GM21529 (cell line): Measurements from ENCODE around the gene KCNQ1.

Experiments used
- ATAC-seq: cut with Tn5 transposase; IDR thresholded peaks from one replicate; pipeline ENCODE4 v1.9.1; 2021; ENCODE audit not compliant: unreplicated experiment

The KCNQ1 gene

DNA sequence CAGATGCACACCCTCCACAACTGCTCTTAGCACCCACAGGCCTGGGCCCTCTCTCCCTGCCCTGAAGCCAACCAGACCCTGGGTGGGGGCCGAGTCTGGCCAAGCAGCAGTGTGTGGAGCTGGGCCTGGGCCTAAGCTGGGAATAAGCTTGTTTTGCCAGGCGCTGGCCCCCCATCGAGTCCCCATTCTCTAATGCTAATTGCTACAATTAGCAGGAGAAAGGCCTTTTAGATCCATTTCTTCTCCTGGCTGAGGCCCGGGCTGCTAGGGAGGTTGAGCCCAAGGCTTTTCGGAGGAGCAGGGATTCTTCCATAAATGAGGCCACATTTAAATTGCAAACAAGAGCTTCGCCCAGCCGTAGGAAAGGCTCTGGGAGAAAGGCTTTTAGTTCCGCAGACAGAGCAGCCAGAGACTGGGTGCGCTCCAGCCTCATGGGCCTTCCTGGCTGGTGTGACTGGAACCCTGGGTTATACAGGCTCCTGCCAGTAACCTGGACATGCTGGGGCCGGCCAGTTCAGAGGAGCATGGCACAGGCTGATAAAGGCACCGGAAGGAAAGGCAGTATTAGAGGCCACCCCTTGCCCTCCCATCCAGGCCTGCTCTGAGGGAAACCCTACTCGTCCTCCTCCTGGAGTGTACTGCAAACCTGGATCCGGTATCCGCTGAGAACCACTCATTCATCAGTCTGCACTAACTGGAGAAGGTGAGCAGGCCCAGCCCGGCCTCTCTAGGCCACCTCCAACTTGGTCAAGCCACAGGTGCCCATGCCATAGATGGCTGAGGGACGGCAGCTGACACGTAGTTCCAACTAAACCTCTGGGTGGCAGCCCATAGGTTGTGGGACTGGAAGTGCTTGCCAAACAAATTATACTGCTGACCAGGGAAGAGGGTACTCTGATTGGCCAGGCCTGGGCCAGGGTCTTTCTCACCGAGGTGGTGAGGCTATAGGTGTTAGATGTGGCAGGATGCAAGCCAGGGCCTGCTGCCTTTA lies 248.8 kb downstream of the KCNQ1 start:
- no peak for ATAC-seq

DNA sequence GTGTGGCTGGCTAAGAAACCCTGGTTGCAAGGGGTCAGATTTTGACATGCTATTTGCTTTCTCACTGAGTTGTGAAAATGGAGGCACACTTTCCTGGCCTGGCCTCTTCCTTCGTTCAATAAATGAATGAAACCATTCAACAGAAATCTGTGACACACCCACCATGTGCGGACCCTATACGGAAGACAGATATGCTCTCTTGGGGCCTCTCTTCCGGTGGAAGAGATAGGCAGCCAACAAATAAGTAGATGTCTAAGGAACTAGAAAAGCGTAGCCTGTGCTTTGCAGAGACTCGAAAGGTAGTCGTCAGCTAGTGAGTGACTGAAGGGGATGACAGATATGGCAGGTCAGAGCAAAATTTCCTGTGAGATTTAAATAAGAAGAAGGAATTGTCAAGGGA lies 249.7 kb downstream of the KCNQ1 start:
- ATAC-seq: no peak

DNA sequence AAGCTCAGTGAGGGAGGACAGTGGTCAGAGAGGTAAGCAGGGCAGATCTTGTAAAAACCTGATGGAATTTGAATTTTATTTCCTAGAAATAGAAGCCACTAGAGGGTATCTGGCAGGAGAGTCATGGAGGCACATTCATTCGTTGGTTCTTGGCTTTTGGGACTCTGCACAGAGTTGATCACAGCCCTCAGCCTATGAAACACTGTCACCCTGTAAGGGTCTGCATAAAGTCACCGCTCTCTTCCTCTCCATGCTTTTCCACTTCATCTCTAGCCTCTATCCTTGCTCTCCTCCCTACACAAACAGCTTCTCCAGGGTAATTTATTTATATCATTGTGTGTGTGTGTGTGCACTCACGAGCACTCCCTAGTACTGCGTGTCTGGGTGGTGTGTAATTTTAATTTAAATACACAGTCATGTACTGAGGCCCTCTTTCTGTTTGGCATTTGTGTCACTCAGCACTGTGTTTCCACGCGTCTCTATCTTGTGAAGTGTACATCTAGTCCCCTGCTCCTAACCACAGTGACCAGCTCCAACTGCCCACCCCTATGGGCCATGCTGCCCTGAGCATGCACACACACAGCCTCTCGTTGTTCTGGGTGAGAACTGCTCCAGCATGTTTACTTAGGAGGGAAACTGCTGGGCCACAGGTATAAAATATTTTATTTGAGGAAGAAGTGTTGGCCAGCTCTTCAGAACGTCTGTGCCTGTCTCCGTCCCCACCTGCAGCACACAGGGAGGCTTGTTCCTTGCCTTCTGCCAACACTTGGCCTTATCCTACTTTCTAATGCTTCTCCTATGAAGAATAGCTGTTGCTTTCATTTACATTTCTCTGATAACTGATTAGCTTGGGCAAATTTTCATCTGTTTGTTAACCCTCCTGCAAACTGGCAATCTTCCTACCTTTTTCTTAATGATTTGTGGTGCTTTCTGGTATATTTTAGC lies 250.5 kb downstream of the KCNQ1 start:
- no peak for ATAC-seq

DNA sequence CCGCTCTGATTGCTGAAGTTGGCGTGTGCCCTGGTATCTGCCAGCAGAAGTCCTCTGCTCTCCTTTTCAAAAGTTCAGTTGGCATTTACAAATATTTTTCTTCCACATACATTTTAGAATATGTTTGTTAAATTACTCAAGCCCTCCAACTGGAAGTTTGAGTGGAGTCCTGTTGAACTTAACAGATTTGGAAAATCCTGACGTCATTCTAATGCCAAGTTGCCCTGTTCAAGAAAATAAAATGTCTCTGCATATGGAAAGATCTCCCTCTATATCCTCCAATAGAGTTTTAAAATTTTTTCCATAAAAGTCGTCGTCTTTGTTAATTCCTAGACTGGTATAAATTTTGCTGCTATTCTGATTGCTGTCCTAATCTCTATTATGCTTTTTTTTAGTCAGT lies 251.6 kb downstream of the KCNQ1 start:
- no peak for ATAC-seq

DNA sequence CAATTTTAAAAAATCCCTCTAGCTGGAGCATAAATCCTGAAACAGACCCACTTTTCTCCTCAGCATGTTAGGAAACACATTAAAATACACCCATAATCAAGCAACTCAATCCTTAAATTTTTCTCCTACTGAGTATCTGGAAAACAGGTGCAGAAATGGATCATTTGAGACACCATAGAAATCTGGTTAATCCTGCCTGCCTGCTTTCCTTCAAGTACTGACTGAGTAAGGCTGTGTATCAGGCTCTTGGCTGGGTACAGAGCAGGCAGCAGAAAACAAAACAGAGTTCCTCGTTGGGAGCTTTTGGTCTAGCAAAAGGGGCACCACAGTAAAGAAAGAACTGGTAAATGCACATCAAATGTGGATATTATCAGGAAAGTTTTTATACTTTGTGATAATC lies 253.1 kb downstream of the KCNQ1 start:
- ATAC-seq: no peak

DNA sequence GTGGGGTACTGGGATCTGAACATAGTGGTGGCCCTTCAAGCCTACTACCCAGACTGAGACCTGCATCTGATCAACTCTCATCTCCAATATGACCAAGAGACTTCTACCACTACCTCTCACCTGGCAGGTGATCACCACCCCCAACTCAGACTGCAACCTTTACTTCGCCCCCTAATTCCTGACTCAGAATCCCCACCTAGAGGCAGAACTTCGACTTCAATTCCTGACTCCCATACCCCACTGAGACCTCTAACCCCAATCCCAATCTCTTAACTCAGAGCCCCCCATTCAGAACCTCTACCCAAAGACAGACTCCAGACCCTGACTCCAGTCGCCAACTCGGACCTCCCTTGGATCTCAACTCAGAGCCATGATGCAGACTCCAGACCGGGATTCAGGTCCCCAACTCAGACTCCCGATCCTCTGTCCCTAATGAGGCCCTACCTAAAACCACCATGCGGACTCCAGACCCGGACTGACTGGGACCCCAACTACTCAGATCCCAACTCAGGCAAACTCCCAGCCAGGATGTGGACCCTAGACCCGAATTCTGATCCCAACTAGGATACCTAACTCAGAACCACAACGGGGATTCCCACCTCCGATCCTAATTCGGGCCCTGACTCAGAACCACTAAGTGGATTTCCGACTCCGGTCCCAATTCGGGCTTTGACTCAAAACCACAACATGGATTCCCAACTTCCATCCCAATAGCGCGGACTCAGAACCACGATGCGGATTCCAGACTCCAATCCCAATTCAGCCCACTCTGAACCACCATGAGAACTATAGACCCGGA lies 253.8 kb downstream of the KCNQ1 start:
- ATAC-seq: no peak

DNA sequence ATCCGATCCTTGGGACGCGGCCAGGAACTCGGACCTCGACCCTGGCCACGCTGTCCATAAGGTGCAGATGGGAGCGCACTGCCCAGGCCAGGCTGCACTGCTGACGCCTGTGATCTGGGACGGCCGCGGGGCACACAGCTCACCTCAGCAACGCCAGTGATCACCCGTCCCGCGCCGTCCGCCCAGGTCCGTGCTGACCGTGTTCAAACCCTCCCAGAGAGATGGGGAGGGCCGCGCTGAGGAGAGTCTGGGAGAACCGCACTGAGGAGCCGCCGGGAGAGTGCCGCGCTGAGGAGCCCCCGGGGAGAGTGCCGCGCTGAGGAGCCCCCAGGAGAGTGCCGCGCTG lies 254.3 kb downstream of the KCNQ1 start:
- no peak for ATAC-seq

DNA sequence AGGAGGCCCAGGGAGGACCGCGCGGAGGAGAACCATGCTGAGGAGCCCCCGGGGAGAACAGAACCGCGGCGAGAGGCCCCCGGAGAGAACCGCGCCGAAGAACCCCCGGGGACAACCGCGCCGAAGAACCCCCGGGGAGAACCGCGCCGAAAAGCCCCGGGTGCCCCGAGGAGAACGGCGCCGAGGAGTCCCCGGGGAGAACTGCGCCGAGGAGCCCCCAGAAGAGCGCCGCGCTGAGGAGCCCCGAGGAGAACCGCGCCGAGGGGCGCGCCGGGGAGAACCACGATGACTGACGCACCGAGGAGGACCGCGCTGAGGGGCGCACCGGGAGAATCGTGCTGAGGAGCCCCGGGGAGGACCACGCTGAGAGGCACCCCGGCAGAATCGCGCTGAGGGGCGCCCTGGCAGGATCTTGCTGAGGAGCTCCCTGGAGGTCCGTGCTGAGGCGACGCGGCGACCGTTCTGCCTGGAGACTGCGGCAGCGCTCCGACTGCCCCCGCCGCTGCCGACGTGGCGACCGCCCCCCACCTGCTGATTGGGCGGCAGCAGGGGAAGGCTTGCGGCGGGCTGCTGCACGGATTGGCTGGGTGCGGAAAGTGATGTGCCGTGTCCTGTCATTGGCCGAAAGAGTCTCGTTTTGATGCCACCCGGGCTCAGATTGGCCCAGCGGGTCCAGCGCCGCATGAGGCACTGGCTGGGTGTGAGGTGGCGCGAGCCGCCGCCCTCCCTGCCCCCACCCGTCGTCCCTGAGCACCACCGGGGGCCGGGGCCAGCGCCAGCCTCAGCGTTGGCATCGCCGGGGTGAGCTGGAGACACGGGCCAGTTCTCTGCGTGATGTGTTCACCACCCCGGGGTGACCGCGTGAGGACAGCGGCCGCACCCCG lies 255.0 kb downstream of the KCNQ1 start, which contains the start of gene KCNQ1OT1:
Gene KCNQ1OT1, minus strand, starts transcription at position 464 of the 884 bp plus-strand sequence.
- ATAC-seq: peak; percentile 88

DNA sequence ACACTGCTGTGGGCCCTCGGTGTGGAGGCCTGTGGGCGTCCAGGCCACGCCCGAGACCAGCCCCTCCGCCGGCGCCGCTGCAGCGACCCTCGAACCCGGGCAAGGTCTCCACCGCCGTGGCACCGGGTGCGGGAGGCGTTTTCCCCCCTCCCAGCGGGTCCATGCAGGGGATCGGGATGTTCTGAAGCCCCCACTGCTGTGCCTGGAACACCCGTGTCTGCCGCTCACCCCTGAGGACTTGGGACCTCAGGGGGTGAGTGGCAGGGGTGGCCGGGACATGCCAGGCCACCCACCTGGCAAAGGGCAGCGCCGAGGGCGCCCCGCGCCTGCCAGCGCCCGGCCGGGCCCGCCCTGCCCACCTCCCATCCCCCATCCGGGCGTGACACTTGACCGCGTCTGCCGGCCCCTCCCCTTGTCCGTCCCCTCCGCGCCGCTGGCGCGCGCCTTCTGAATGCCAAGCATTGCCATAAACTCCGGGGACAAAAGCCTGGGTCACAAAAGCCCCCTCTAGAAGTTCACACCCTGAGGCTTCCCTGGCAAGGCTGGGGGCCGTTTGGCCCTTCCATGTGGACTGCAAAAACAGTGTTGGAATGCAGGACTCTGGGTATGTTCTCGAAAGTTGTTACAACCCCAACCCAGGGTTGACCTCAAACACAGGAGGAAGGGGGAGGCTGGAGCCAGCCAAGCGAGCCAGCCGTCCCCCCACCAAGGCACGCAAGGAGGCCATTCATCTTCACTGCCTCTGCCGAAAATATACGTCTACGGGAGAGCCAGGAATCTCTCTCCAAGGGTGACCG lies 255.8 kb downstream of the KCNQ1 start:
- peak; percentile 51 for ATAC-seq

DNA sequence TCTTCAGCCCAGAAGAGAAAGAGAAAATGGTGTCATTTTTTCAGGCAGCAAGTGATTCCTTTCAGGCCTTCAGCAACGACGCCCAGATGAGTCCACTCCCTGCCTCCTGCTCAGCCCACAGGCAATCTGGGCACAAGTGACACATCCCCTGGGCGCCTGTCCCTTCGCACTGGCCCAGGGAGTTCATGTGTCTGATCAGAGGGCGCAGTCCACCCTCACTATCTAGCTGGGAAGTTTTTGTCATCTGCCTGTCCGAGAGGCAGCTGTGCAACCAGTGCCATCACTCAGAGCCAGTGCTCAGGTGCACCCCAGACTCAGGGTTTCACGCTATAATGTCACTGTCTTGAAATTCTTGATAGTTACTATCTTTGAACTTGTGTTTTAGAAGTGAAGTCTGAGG lies 256.4 kb downstream of the KCNQ1 start:
- no peak for ATAC-seq

DNA sequence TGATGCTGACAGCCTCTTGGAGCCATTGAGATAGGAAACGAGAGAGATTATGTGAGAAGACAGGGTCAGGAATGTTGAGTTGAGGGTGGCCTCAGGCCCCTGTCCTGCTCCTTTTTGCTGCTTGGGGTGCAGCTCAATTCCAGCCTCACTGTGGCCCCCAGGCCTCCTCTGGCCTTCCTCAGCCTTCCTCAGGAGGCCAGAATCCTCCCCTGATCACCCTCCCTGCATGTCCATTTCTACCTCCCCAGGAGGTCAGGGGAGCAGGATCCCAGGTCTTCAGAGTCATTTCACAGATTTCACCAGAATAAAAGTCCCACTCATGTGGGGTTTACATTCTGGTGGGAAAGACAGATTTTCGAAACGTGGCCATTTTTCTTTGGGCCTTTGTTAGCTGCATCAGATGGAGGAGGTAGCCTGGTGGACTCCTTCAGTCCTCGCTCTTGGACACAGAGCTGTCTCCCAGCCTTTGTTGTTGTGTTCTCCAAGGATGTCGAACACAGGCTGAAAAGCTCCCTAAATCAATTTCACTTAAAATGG lies 257.2 kb downstream of the KCNQ1 start:
- no peak for ATAC-seq

DNA sequence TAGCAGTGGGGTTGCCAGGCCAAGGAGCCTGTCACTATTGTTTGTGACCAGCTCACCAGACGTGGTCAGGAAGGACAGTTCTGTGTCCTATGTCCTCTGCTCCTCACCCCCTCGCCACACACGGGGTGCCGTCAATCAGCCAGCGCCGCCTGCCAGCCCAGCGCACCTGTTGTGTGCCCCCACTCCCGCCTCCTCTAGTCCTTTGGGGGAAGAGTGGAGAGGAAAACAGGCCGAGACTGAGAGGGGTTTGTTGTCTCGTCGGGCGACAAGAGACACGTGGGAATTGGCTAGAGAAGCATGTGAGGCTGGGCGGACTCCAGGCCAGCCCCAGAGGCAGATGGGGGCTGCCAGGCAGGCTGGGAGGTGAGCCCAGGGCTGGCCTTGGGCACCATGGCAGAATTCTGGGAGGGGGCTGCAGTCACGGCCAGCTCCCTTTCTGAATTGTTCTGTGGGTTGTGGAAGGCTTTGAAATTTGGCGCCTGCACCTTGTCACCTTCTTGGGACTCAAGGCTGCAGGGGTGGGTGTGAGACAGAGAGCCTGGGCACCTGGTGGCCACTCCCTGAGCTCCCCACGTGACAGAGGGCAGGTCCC lies 258.1 kb downstream of the KCNQ1 start:
- ATAC-seq: no peak

DNA sequence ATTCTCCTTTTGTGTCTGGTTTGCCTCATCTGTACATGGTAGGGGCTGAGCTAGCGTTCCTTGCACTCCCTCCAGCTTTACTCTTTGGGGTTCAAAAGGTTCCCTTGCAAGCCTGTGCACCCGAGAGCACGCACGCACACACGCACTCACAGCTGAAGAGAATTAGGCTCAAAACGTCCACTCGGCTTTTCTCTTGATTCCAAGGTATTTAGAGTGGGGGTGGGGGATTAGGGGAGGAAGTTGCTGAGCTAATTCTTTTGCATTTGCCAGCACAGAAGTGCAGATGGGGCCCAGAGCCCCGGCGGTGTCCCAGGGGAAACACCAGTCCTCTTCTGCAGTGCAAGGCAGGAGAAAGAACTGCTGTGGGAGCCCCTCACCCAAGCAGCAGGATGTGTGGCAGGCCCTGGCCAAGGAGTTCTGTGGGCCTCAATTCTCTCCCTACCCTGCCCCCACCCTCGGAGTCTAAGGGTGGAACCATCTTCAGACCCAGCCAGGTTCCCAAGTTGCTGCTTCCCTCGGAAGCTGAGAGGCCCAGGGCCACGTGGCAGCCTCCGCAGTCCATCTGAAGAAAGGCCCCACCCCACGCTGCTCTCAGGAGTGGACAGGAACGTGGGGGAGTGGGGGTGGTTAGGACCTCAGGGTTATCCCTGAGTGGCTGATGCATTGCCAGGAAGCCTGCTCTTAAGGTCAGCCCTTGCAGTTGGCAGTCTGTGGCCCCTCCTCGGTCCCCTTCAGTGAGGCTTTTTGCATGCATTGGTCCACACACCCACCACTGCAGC lies 258.7 kb downstream of the KCNQ1 start:
- ATAC-seq: no peak

DNA sequence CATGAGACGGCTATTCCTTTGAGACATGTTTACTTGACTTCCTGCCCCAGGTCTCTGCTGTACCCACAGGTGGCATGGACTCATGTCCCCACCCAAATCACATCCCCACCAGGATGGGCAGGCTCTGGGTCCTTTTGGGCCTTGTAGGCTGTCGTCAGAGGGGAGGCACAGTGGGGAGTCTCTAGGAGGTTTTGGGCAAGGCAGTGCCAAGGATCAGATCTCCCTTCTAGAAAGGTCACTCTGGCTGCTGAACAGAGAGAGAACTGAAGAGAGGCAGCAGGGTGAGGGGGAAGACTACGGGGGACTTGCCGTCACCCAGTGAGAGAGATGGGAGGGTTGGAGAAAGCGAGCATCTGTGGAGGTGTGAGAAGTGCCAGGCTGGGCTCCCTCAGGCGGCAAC lies 259.5 kb downstream of the KCNQ1 start:
- ATAC-seq: no peak

DNA sequence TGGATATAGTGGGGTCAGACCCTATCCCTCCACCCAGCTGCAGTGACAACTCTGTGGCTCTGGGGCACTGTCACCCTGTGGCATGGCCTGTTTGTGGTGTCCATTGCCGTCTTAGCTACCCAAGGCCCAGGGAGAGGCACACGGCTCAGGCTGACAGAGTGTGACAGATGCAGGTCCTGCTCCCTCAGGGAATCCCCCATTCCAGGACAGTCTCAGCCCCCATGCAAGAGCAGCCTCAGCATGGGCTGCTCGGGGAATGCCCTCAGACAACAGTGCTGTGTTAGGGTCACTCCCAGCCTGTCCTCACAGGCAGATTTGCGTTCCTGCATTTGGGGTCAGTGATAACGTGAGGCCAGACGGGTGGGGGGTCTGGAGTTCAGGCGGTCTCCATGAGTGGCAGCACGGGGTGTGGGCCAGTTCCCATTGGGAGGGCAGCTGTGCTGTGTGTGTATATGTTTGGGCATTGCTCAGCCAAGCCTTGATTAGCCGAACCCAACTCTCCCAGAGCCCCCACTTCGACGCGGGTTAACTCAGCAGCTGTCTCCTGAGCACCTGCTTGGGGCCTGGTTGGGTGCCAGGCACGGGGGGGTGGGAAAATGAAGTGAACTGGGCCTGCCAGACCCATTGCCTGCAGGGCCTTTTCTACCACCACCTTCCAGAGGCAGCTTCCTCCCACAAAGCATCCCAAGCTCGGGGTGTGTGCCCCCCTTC lies 260.2 kb downstream of the KCNQ1 start:
- ATAC-seq: no peak

DNA sequence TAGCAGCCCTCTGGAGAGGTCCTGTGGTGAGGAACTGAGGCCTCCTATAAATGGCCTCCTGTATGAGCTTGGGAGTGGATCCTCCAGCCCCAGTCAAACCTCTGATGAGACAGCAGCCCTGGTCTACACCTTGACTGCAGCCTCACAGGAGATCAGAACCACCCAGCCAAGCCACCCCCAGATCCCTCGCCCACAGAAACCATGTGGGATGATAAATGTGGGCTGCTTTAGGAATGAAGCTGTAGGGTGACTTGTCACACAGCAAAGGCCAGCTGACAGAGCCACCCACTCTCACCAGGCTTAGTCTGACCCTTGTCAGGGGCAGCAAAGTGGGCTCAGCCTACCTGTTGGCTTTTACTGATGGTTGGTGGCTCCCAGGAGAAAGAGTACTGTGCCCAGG lies 261.5 kb downstream of the KCNQ1 start:
- ATAC-seq: no peak

DNA sequence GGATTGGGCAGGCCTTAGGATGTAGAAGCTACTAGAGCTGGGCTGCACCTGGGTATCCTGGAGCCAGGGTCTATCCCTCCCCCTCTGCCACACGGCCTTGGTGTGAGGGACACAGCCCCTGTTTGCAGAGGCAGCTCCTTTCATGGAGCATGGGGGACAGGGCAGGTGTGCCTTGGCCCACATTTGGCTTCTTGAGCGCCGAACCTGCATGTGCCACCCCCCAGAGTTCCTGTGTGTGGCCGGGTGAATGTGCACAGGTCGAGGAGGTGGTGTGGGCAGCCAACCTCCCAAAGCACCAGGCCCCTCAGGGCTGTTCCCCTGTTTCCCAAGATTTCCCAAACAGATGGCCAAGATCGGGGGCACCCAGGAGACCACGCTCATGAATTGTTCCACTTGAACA lies 262.9 kb downstream of the KCNQ1 start:
- no peak for ATAC-seq
